ENCODE measurements around the gene STX11. TPM values are rescaled to one million over a fixed set of nuclear protein-coding genes. Genes with fewer than 3 reads are reported as not detected.

Gene STX11
- total RNA-seq, 1 experiment from 2014 or later = 0.17 TPM

DNA sequence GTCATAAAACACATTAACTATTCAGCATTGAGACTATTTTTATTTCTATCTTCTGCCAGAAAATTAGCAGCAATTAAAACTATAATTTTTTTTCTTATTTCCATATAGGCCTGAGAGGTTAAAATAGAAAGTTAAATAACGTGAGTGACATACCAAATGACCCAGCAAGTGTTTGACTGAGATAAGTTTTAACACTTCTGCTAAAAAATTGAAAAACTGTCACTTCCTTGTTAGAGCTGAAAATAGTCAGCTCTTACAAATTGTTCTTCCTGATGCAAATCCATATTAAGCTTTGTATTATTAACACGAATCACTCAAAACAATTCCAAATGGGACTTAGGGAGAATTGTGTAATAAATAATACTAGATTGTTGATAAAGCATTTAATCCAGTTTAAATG is 26.5 kb upstream of the STX11 start:
- CTCF ChIA-PET = interaction anchor here (1.2 kb wide), 1 partner anchor 184 kb away, joined by 3 read pairs; no protein-coding TSS in a partner anchor
- Mint-ChIP-seq H3K4me3 (no peak overlapping the region), H3K27me3 (ENCODE audit: low read depth) (no peaks in the 10 kb centered on the region), H3K36me3 (no peaks in the 10 kb centered on the region), H3K9me3 (no peaks in the 10 kb centered on the region), H3K27ac (no peak overlapping the region), H3K4me1 (no peaks in the 10 kb centered on the region)
- DNase-seq (ENCODE audit: low spot score) (no peak), ATAC-seq (no peak)
- TF ChIP-seq, protein P1, sequence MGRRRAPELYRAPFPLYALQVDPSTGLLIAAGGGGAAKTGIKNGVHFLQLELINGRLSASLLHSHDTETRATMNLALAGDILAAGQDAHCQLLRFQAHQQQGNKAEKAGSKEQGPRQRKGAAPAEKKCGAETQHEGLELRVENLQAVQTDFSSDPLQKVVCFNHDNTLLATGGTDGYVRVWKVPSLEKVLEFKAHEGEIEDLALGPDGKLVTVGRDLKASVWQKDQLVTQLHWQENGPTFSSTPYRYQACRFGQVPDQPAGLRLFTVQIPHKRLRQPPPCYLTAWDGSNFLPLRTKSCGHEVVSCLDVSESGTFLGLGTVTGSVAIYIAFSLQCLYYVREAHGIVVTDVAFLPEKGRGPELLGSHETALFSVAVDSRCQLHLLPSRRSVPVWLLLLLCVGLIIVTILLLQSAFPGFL (CRISPR knock-in tag; IDR thresholded peaks at IDR 0.05; ENCODE audit: borderline replicate concordance) = no peak
- TF ChIP-seq NR2C2 (CRISPR knock-in tag; IDR thresholded peaks at IDR 0.05) (no peak), TEAD4 (CRISPR knock-in tag; IDR thresholded peaks at IDR 0.05) (no peak), SMAD4 (CRISPR knock-in tag; IDR thresholded peaks at IDR 0.05) (no peak), CBFB (CRISPR knock-in tag; IDR thresholded peaks at IDR 0.05; ENCODE audit: low read depth) (no peak), ESRRA (CRISPR knock-in tag; IDR thresholded peaks at IDR 0.05; ENCODE audit: borderline replicate concordance) (no peak), MXD4 (CRISPR knock-in tag; IDR thresholded peaks at IDR 0.05; ENCODE audit: borderline replicate concordance) (no peak), GTF2I (CRISPR knock-in tag; conservative IDR thresholded peaks at IDR 0.05) (no peak), CREM (CRISPR knock-in tag; IDR thresholded peaks at IDR 0.05) (no peak)
- TF ChIP-seq, protein P2, sequence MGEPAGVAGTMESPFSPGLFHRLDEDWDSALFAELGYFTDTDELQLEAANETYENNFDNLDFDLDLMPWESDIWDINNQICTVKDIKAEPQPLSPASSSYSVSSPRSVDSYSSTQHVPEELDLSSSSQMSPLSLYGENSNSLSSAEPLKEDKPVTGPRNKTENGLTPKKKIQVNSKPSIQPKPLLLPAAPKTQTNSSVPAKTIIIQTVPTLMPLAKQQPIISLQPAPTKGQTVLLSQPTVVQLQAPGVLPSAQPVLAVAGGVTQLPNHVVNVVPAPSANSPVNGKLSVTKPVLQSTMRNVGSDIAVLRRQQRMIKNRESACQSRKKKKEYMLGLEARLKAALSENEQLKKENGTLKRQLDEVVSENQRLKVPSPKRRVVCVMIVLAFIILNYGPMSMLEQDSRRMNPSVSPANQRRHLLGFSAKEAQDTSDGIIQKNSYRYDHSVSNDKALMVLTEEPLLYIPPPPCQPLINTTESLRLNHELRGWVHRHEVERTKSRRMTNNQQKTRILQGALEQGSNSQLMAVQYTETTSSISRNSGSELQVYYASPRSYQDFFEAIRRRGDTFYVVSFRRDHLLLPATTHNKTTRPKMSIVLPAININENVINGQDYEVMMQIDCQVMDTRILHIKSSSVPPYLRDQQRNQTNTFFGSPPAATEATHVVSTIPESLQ (CRISPR knock-in tag; IDR thresholded peaks at IDR 0.05) = no peak
- TF ChIP-seq, protein P3, sequence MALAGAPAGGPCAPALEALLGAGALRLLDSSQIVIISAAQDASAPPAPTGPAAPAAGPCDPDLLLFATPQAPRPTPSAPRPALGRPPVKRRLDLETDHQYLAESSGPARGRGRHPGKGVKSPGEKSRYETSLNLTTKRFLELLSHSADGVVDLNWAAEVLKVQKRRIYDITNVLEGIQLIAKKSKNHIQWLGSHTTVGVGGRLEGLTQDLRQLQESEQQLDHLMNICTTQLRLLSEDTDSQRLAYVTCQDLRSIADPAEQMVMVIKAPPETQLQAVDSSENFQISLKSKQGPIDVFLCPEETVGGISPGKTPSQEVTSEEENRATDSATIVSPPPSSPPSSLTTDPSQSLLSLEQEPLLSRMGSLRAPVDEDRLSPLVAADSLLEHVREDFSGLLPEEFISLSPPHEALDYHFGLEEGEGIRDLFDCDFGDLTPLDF (CRISPR knock-in tag; IDR thresholded peaks at IDR 0.05) = no peak
- TF ChIP-seq, protein P4, sequence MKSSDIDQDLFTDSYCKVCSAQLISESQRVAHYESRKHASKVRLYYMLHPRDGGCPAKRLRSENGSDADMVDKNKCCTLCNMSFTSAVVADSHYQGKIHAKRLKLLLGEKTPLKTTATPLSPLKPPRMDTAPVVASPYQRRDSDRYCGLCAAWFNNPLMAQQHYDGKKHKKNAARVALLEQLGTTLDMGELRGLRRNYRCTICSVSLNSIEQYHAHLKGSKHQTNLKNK (CRISPR knock-in tag; IDR thresholded peaks at IDR 0.05) = no peak
- TF ChIP-seq, protein P5, sequence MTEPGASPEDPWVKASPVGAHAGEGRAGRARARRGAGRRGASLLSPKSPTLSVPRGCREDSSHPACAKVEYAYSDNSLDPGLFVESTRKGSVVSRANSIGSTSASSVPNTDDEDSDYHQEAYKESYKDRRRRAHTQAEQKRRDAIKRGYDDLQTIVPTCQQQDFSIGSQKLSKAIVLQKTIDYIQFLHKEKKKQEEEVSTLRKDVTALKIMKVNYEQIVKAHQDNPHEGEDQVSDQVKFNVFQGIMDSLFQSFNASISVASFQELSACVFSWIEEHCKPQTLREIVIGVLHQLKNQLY (CRISPR knock-in tag; IDR thresholded peaks at IDR 0.05) = no peak
- TF ChIP-seq, protein P6, sequence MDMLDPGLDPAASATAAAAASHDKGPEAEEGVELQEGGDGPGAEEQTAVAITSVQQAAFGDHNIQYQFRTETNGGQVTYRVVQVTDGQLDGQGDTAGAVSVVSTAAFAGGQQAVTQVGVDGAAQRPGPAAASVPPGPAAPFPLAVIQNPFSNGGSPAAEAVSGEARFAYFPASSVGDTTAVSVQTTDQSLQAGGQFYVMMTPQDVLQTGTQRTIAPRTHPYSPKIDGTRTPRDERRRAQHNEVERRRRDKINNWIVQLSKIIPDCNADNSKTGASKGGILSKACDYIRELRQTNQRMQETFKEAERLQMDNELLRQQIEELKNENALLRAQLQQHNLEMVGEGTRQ (CRISPR knock-in tag; IDR thresholded peaks at IDR 0.05) = no peak
- POLR2A ChIA-PET = no interaction called here

DNA sequence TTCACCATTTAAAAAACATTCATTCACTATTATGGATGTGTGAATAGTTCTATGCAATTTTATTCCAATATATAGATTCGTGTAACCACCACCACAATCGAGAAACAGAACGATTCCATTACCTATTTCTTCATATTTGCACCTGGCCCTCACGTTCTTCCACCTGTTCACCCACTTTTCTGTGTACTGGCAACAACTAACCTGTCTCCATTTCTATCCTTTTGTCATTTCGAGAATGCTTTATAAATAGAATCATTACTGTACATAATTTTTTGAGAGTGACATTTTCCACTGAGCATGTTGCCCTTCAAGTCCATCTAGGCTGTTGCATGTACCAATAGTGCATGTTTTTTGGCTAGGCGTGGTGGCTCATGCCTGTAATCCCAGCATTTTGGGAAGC is 23.2 kb upstream of the STX11 start:
- H3K27me3 Mint-ChIP-seq (ENCODE audit: low read depth) = no peaks in the 10 kb centered on the region; the same call in 1 of the 2 replicates
- CTCF ChIA-PET = interaction anchor here (0.5 kb wide), 1 partner anchor 28 kb away, joined by 3 read pairs; no protein-coding TSS in a partner anchor
- H3K36me3 Mint-ChIP-seq = no peaks in the 10 kb centered on the region
- no peak overlapping the region for H3K27ac Mint-ChIP-seq
- DNase-seq (ENCODE audit: low spot score) (no peak), ATAC-seq (no peak)
- no peaks in the 10 kb centered on the region for H3K9me3 Mint-ChIP-seq
- H3K4me1 Mint-ChIP-seq = no peaks in the 10 kb centered on the region
- no peak overlapping the region for H3K4me3 Mint-ChIP-seq
- POLR2A ChIA-PET = no interaction called here
- TF ChIP-seq, protein P7, sequence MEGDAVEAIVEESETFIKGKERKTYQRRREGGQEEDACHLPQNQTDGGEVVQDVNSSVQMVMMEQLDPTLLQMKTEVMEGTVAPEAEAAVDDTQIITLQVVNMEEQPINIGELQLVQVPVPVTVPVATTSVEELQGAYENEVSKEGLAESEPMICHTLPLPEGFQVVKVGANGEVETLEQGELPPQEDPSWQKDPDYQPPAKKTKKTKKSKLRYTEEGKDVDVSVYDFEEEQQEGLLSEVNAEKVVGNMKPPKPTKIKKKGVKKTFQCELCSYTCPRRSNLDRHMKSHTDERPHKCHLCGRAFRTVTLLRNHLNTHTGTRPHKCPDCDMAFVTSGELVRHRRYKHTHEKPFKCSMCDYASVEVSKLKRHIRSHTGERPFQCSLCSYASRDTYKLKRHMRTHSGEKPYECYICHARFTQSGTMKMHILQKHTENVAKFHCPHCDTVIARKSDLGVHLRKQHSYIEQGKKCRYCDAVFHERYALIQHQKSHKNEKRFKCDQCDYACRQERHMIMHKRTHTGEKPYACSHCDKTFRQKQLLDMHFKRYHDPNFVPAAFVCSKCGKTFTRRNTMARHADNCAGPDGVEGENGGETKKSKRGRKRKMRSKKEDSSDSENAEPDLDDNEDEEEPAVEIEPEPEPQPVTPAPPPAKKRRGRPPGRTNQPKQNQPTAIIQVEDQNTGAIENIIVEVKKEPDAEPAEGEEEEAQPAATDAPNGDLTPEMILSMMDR (IDR thresholded peaks at IDR 0.05) = no peak
- TF ChIP-seq, protein P8, sequence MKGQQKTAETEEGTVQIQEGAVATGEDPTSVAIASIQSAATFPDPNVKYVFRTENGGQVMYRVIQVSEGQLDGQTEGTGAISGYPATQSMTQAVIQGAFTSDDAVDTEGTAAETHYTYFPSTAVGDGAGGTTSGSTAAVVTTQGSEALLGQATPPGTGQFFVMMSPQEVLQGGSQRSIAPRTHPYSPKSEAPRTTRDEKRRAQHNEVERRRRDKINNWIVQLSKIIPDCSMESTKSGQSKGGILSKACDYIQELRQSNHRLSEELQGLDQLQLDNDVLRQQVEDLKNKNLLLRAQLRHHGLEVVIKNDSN (CRISPR knock-in tag; IDR thresholded peaks at IDR 0.05) = no peak
- TF ChIP-seq, protein P9, sequence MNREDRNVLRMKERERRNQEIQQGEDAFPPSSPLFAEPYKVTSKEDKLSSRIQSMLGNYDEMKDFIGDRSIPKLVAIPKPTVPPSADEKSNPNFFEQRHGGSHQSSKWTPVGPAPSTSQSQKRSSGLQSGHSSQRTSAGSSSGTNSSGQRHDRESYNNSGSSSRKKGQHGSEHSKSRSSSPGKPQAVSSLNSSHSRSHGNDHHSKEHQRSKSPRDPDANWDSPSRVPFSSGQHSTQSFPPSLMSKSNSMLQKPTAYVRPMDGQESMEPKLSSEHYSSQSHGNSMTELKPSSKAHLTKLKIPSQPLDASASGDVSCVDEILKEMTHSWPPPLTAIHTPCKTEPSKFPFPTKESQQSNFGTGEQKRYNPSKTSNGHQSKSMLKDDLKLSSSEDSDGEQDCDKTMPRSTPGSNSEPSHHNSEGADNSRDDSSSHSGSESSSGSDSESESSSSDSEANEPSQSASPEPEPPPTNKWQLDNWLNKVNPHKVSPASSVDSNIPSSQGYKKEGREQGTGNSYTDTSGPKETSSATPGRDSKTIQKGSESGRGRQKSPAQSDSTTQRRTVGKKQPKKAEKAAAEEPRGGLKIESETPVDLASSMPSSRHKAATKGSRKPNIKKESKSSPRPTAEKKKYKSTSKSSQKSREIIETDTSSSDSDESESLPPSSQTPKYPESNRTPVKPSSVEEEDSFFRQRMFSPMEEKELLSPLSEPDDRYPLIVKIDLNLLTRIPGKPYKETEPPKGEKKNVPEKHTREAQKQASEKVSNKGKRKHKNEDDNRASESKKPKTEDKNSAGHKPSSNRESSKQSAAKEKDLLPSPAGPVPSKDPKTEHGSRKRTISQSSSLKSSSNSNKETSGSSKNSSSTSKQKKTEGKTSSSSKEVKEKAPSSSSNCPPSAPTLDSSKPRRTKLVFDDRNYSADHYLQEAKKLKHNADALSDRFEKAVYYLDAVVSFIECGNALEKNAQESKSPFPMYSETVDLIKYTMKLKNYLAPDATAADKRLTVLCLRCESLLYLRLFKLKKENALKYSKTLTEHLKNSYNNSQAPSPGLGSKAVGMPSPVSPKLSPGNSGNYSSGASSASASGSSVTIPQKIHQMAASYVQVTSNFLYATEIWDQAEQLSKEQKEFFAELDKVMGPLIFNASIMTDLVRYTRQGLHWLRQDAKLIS (CRISPR knock-in tag; IDR thresholded peaks at IDR 0.05; ENCODE audit: borderline replicate concordance) = no peak
